ENCODE measurements around the gene EFCC1.

The EFCC1 gene

GRCh38 chr3:129013491-129013891, 12.4 kb downstream of the EFCC1 start:
- DNase-seq (ENCODE audit: low spot score) = no peak
- TF ChIP-seq CTCF (IDR thresholded peaks at IDR 0.05; ENCODE audit: extremely low read depth, insufficient read depth, missing control alignments) = no peak
- in situ Hi-C loops (cut with MboI; ENCODE audit: low pct_unique_long_range_greater_than_20kb, low sequenced_read_pairs, unreplicated experiment) = no loop called here

DNA sequence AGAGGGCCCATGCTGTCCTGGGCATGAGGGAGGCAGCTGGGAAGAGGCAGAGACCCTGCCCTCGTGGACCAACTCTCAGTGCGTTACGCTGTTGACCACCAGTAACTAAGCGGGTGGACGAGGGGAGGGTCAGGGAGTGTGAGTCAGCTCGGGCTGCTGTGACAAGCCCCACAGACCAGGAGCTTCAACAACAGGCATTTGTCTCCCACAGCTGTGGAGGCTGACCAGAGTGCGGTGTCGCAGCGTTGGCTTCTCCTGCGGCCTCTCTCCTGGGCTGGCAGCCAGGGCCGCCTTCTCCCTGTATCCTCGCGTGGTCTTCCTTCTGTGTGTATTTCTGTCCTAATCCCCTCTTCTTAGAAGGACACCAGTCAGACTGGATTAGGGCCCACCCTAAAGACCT, 13.0 kb downstream of the EFCC1 start:
- TF ChIP-seq CTCF (IDR thresholded peaks at IDR 0.05; ENCODE audit: extremely low read depth, insufficient read depth, missing control alignments) = no peak
- no peak for DNase-seq (ENCODE audit: low spot score)
- in situ Hi-C loops (cut with MboI; ENCODE audit: low pct_unique_long_range_greater_than_20kb, low sequenced_read_pairs, unreplicated experiment) = no loop called here

GRCh38 chr3:129014793-129015345, 13.8 kb downstream of the EFCC1 start:
- in situ Hi-C loops (cut with MboI; ENCODE audit: low pct_unique_long_range_greater_than_20kb, low sequenced_read_pairs, unreplicated experiment) = no loop called here
- no peak for DNase-seq (ENCODE audit: low spot score)
- TF ChIP-seq CTCF (IDR thresholded peaks at IDR 0.05; ENCODE audit: extremely low read depth, insufficient read depth, missing control alignments) = no peak

GRCh38 chr3:129015388-129016105, 14.4 kb downstream of the EFCC1 start:
- in situ Hi-C loops (cut with MboI; ENCODE audit: low pct_unique_long_range_greater_than_20kb, low sequenced_read_pairs, unreplicated experiment) = no loop called here
- DNase-seq (ENCODE audit: low spot score) = no peak
- TF ChIP-seq CTCF (IDR thresholded peaks at IDR 0.05; ENCODE audit: extremely low read depth, insufficient read depth, missing control alignments) = no peak

DNA sequence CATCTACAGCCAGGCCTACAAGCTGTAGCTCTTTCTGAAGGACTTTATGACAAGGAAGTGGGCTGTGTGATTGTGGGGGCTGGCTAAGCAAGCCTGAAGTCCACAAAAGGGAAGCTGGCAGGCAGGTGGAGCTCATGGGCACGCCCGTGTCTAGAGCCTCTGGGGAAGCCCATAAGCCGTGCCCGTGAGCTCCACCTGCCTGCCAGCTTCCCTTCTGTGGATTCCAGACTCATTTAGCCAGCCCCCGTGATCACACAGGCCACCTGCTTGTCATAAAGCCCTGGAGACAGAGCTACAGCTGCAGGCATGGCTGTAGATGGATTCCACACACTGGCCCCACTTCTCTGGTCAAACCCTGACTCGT, 15.2 kb downstream of the EFCC1 start:
- in situ Hi-C loops (cut with MboI; ENCODE audit: low pct_unique_long_range_greater_than_20kb, low sequenced_read_pairs, unreplicated experiment) = no loop called here
- no peak for TF ChIP-seq CTCF (IDR thresholded peaks at IDR 0.05; ENCODE audit: extremely low read depth, insufficient read depth, missing control alignments)
- DNase-seq (ENCODE audit: low spot score) = no peak

- TF ChIP-seq CTCF (IDR thresholded peaks at IDR 0.05; ENCODE audit: extremely low read depth, insufficient read depth, missing control alignments) = no peak
- DNase-seq (ENCODE audit: low spot score) = no peak
These were observed 15.8 kb downstream of the EFCC1 start for GRCh38 chr3:129016720-129017483.

More at GRCh38 chr3:129016720-129017483, 15.8 kb downstream of the EFCC1 start:
- in situ Hi-C loops (cut with MboI; ENCODE audit: low pct_unique_long_range_greater_than_20kb, low sequenced_read_pairs, unreplicated experiment) = no loop called here
